Esophagus mucosa (tissue), 1 donor: Measurements from ENCODE around the gene KRTAP4-8. TPM values are rescaled to one million over a fixed set of nuclear protein-coding genes. Genes with fewer than 3 reads are reported as not detected.
"Not testable (repeated sequence)": the region's sequence is repeated elsewhere in the genome, so short reads cannot be mapped to it uniquely, and the experiment has no call there.

Experiments used
- ATAC-seq: fragments of 200-7000 bp; cut with Tn5 transposase; one replicate; pipeline ENCODE4 v1.9.1; 2020
- total RNA-seq: library from RNA; stranded (reverse); gene quantifications from one replicate; pipeline ENCODE4 v1.2.4, GENCODE V29; 2023
- donor health status: DM: yes; HTN: yes; CAD: no.

KRTAP4-8 gene
- total RNA-seq, 1 donor from 2014 or later, result not detected

- ATAC-seq, result no peak
Measured at GRCh38 chr17:41064301-41064700, 33.6 kb downstream of the KRTAP4-8 start.

- no peak for ATAC-seq
Measured at GRCh38 chr17:41063449-41063848, 34.5 kb downstream of the KRTAP4-8 start.

- ATAC-seq, result no peak
Measured at GRCh38 chr17:41061964-41062363, 36.0 kb downstream of the KRTAP4-8 start.

- peak; percentile 8 for ATAC-seq
Measured at GRCh38 chr17:41060052-41060604, 37.8 kb downstream of the KRTAP4-8 start, which contains the start of gene KRTAP2-3. Gene KRTAP2-3, minus strand, starts transcription at chr17:41060114. Its CDS starts 64 bp downstream, at chr17:41060050.

GRCh38 chr17:41059276-41060051 is 38.5 kb downstream of the KRTAP4-8 start:
- ATAC-seq, result not testable (repeated sequence)

GRCh38 chr17:41058741-41059140 is 39.2 kb downstream of the KRTAP4-8 start:
- no peak for ATAC-seq

- no peak for ATAC-seq
Measured at GRCh38 chr17:41057547-41057946, 40.4 kb downstream of the KRTAP4-8 start.

- ATAC-seq, result not testable (repeated sequence)
Measured at GRCh38 chr17:41055130-41055529, 42.8 kb downstream of the KRTAP4-8 start, which contains the start of gene KRTAP2-2. Gene KRTAP2-2, minus strand, starts transcription at chr17:41055230. Its CDS starts 19 bp downstream, at chr17:41055211.

GRCh38 chr17:41054556-41054955 is 43.4 kb downstream of the KRTAP4-8 start:
- not testable (repeated sequence) for ATAC-seq

GRCh38 chr17:41054025-41054424 is 43.9 kb downstream of the KRTAP4-8 start:
- no peak for ATAC-seq

- no peak for ATAC-seq
Measured at GRCh38 chr17:41052566-41052965, 45.4 kb downstream of the KRTAP4-8 start.

- no peak for ATAC-seq
Measured at GRCh38 chr17:41049110-41049509, 48.8 kb downstream of the KRTAP4-8 start.

GRCh38 chr17:41048441-41048840 is 49.5 kb downstream of the KRTAP4-8 start:
- ATAC-seq, result no peak

Other genes starting within 250 kb of the KRTAP4-8 start
- not detected for gene KRT12, start 230.9 kb downstream of the KRTAP4-8 start, total RNA-seq
- 0.20 TPM for gene KRT20, start 212.9 kb downstream of the KRTAP4-8 start, total RNA-seq
- gene KRT23, start 160.5 kb downstream of the KRTAP4-8 start, total RNA-seq, result 3.1 TPM
- not detected for gene KRT39, start 131.2 kb downstream of the KRTAP4-8 start, total RNA-seq
- gene KRT40, start 113.8 kb downstream of the KRTAP4-8 start, total RNA-seq, result not detected
- gene KRTAP3-3, start 104.0 kb downstream of the KRTAP4-8 start, total RNA-seq, result not detected
- gene KRTAP3-2, start 98.2 kb downstream of the KRTAP4-8 start, total RNA-seq, result not detected
- gene KRTAP3-1, start 89.0 kb downstream of the KRTAP4-8 start, total RNA-seq, result not detected
- not detected for gene KRTAP1-5, start 70.9 kb downstream of the KRTAP4-8 start, total RNA-seq
- not detected for gene KRTAP1-4, start 67.9 kb downstream of the KRTAP4-8 start, total RNA-seq
- gene KRTAP1-3, start 63.3 kb downstream of the KRTAP4-8 start, total RNA-seq, result not detected
- gene KRTAP1-1, start 56.7 kb downstream of the KRTAP4-8 start, total RNA-seq, result not detected
- gene KRTAP2-1, start 50.8 kb downstream of the KRTAP4-8 start, total RNA-seq, result not detected
- gene KRTAP2-2, start 42.9 kb downstream of the KRTAP4-8 start, total RNA-seq, result not detected
- gene KRTAP2-3, start 38.0 kb downstream of the KRTAP4-8 start, total RNA-seq, result not detected
- gene KRTAP2-4, start 32.3 kb downstream of the KRTAP4-8 start, total RNA-seq, result not detected
- gene KRTAP4-7, start 14.0 kb downstream of the KRTAP4-8 start, total RNA-seq, result not detected
- gene KRTAP4-16, start 4.1 kb upstream of the KRTAP4-8 start, total RNA-seq, result not detected
- not detected for gene KRTAP4-9, start 7.2 kb upstream of the KRTAP4-8 start, total RNA-seq
- gene KRTAP4-11, start 20.2 kb upstream of the KRTAP4-8 start, total RNA-seq, result not detected
- gene KRTAP4-12, start 26.0 kb upstream of the KRTAP4-8 start, total RNA-seq, result not detected
- gene KRTAP4-6, start 42.4 kb upstream of the KRTAP4-8 start, total RNA-seq, result not detected
- gene KRTAP4-5, start 51.7 kb upstream of the KRTAP4-8 start, total RNA-seq, result not detected
- not detected for gene KRTAP4-4, start 62.6 kb upstream of the KRTAP4-8 start, total RNA-seq
- not detected for gene KRTAP4-3, start 70.1 kb upstream of the KRTAP4-8 start, total RNA-seq
- gene KRTAP4-2, start 80.1 kb upstream of the KRTAP4-8 start, total RNA-seq, result not detected
- gene KRTAP4-1, start 86.8 kb upstream of the KRTAP4-8 start, total RNA-seq, result not detected
- gene KRTAP9-1, start 91.7 kb upstream of the KRTAP4-8 start, total RNA-seq, result not detected
- gene KRTAP9-2, start 128.5 kb upstream of the KRTAP4-8 start, total RNA-seq, result not detected
- gene KRTAP9-3, start 134.3 kb upstream of the KRTAP4-8 start, total RNA-seq, result not detected
- not detected for gene KRTAP9-8, start 139.9 kb upstream of the KRTAP4-8 start, total RNA-seq
- not detected for gene KRTAP9-4, start 151.5 kb upstream of the KRTAP4-8 start, total RNA-seq
- not detected for gene KRTAP9-9, start 157.2 kb upstream of the KRTAP4-8 start, total RNA-seq
- gene KRTAP9-6, start 167.2 kb upstream of the KRTAP4-8 start, total RNA-seq, result not detected
- gene KRTAP9-7, start 177.6 kb upstream of the KRTAP4-8 start, total RNA-seq, result not detected
- not detected for gene KRTAP29-1, start 204.7 kb upstream of the KRTAP4-8 start, total RNA-seq
- not detected for gene KRTAP16-1, start 211.2 kb upstream of the KRTAP4-8 start, total RNA-seq
- gene KRTAP17-1, start 217.6 kb upstream of the KRTAP4-8 start, total RNA-seq, result not detected